HEK293 (cell line): ENCODE results near the gene HYI.

Experiments
- CTCF ChIA-PET: fragments of 350-600 bp; formaldehyde crosslinking; extraction: SDS; loops from one replicate; lab custom pipeline; 2021; ENCODE audit warnings: antibody characterized with exemption; lab: Yijun Ruan, JAX
- POLR2A ChIA-PET: fragments of 300-600 bp; formaldehyde crosslinking; extraction: SDS; loops from one replicate; lab custom pipeline; 2020; ENCODE audit warnings: antibody characterized with exemption, inconsistent platforms; lab: Yijun Ruan, JAX
- H3K27ac ChIP-seq: fragments of 200-500 bp; sonication (Bioruptor generic); 2 replicates; pipeline ENCODE4 v1.5.1; 2014; ENCODE audit warnings: low read depth, low read length, control low read depth, inconsistent platforms; ENCODE audit errors: extremely low read depth
- H3K36me3 ChIP-seq, 2 experiments: fragments of 200-500 bp in 1 of 2; sonication (Bioruptor generic) in 1 of 2; 1 replicate in 1 of 2; 2 replicates in 1 of 2; pipeline ENCODE4 v1.5.1; 2014 to 2017; ENCODE audit warnings: inconsistent platforms in 2 of 2, low read length in 2 of 2; ENCODE audit not compliant: control insufficient read depth in 2 of 2, insufficient read depth in 1 of 2
- H3K4me1 ChIP-seq: fragments of 200-500 bp; sonication (Bioruptor generic); 2 replicates; pipeline ENCODE4 v1.5.1; 2014; ENCODE audit warnings: mild to moderate bottlenecking, low read length, inconsistent platforms; ENCODE audit not compliant: control insufficient read depth, insufficient read depth
- H3K4me3 ChIP-seq: 2 replicates; pipeline ENCODE4 v1.5.1; 2011; ENCODE audit warnings: low read depth, mild to moderate bottlenecking, control low read depth, low read length, moderate library complexity
- H3K9me3 ChIP-seq: fragments of 200-500 bp; sonication (Bioruptor generic); 2 replicates; pipeline ENCODE4 v1.5.1; 2014; ENCODE audit warnings: low read depth, low read length, inconsistent platforms; ENCODE audit not compliant: control insufficient read depth, insufficient read depth
- BCL11A ChIP-seq: fragments of 450-650 bp; formaldehyde crosslinking; IDR thresholded peaks from 2 replicates; pipeline ENCODE4 v1.5.1; 2016; ENCODE audit warnings: low read depth, missing biosample characterization, missing genetic modification characterization
- EGR2 ChIP-seq: fragments of 450-650 bp; formaldehyde crosslinking; IDR thresholded peaks from 2 replicates; pipeline ENCODE4 v1.5.1; 2016; ENCODE audit warnings: low read depth, missing biosample characterization, missing genetic modification characterization
- FEZF1 ChIP-seq: fragments of 450-650 bp; formaldehyde crosslinking; IDR thresholded peaks from 2 replicates; pipeline ENCODE4 v1.5.1; 2016; ENCODE audit warnings: missing biosample characterization, missing genetic modification characterization
- GLIS1 ChIP-seq: fragments of 450-650 bp; formaldehyde crosslinking; IDR thresholded peaks from 2 replicates; pipeline ENCODE4 v1.5.1; 2016; ENCODE audit warnings: missing biosample characterization, missing genetic modification characterization
- IKZF3 ChIP-seq: fragments of 450-650 bp; IDR thresholded peaks from 2 replicates; pipeline ENCODE4 v1.5.0; 2018; ENCODE audit warnings: missing biosample characterization, mild to moderate bottlenecking, missing genetic modification characterization, moderate library complexity
- KLF1 ChIP-seq: fragments of 450-650 bp; formaldehyde crosslinking; IDR thresholded peaks from 2 replicates; pipeline ENCODE4 v1.5.1; 2016; ENCODE audit warnings: missing biosample characterization, missing genetic modification characterization
- KLF8 ChIP-seq: fragments of 450-650 bp; formaldehyde crosslinking; IDR thresholded peaks from 2 replicates; pipeline ENCODE4 v1.5.1; 2016; ENCODE audit warnings: missing biosample characterization, missing genetic modification characterization
- KLF9 ChIP-seq: fragments of 450-650 bp; formaldehyde crosslinking; IDR thresholded peaks from 2 replicates; pipeline ENCODE4 v1.5.1; 2016; ENCODE audit warnings: missing biosample characterization, missing genetic modification characterization, low read depth
- REPIN1 ChIP-seq: fragments of 450-650 bp; formaldehyde crosslinking; IDR thresholded peaks from 2 replicates; pipeline ENCODE4 v1.5.1; 2017; ENCODE audit warnings: missing biosample characterization, missing genetic modification characterization, low read depth
- SP3 ChIP-seq: fragments of 450-650 bp; formaldehyde crosslinking; IDR thresholded peaks from 2 replicates; pipeline ENCODE4 v1.5.1; 2016; ENCODE audit warnings: missing biosample characterization, missing genetic modification characterization
- SP7 ChIP-seq: fragments of 450-650 bp; formaldehyde crosslinking; IDR thresholded peaks from 2 replicates; pipeline ENCODE4 v1.5.1; 2016; ENCODE audit warnings: missing biosample characterization, missing genetic modification characterization
- TSHZ1 ChIP-seq: fragments of 450-650 bp; formaldehyde crosslinking; IDR thresholded peaks from 2 replicates; pipeline ENCODE4 v1.5.1; 2016; ENCODE audit warnings: missing biosample characterization, missing genetic modification characterization, borderline replicate concordance
- WT1 ChIP-seq: fragments of 450-650 bp; formaldehyde crosslinking; IDR thresholded peaks from 2 replicates; pipeline ENCODE4 v1.5.1; 2016; ENCODE audit warnings: missing biosample characterization, missing genetic modification characterization
- ZBTB20 ChIP-seq: fragments of 450-650 bp; formaldehyde crosslinking; IDR thresholded peaks from 2 replicates; pipeline ENCODE4 v1.5.1; 2016; ENCODE audit warnings: missing biosample characterization, missing genetic modification characterization
- ZBTB26 ChIP-seq: fragments of 450-650 bp; formaldehyde crosslinking; optimal IDR thresholded peaks from 2 replicates; pipeline ENCODE3; 2016; ENCODE audit warnings: missing biosample characterization, mild to moderate bottlenecking, missing genetic modification characterization
- ZEB2 ChIP-seq: fragments of 450-650 bp; formaldehyde crosslinking; IDR thresholded peaks from 2 replicates; pipeline ENCODE4 v1.5.1; 2016; ENCODE audit warnings: missing biosample characterization, missing genetic modification characterization
- ZIC2 ChIP-seq: fragments of 450-650 bp; formaldehyde crosslinking; IDR thresholded peaks from 2 replicates; pipeline ENCODE4 v1.5.1; 2016; ENCODE audit warnings: missing biosample characterization, missing genetic modification characterization
- ZNF148 ChIP-seq: fragments of 450-650 bp; formaldehyde crosslinking; IDR thresholded peaks from 2 replicates; pipeline ENCODE4 v1.5.0; 2017; ENCODE audit warnings: missing biosample characterization, missing genetic modification characterization, borderline replicate concordance
- ZNF155 ChIP-seq: fragments of 450-650 bp; formaldehyde crosslinking; IDR thresholded peaks from 2 replicates; pipeline ENCODE4 v1.5.1; 2016; ENCODE audit warnings: missing biosample characterization, missing genetic modification characterization
- ZNF211 ChIP-seq: fragments of 450-650 bp; formaldehyde crosslinking; IDR thresholded peaks from 2 replicates; pipeline ENCODE4 v1.5.1; 2016; ENCODE audit warnings: low read depth, missing biosample characterization, missing genetic modification characterization
- ZNF214 ChIP-seq: fragments of 450-650 bp; formaldehyde crosslinking; IDR thresholded peaks from 2 replicates; pipeline ENCODE4 v1.5.1; 2017; ENCODE audit warnings: missing biosample characterization, mild to moderate bottlenecking, missing genetic modification characterization, borderline replicate concordance
- ZNF274 ChIP-seq, 2 experiments: fragments of 200-500 bp in 1 of 2; fragments of 450-650 bp in 1 of 2; sonication (Bioruptor generic) in 1 of 2; formaldehyde crosslinking in 1 of 2; IDR thresholded peaks; 2 replicates each; pipeline versions ENCODE4 v1.5.1 to v1.6.1; 2014 to 2016; ENCODE audit warnings: borderline replicate concordance in 1 of 2, inconsistent platforms in 1 of 2, low read length in 1 of 2, missing biosample characterization in 1 of 2, missing genetic modification characterization in 1 of 2
- ZNF311 ChIP-seq: fragments of 450-650 bp; formaldehyde crosslinking; IDR thresholded peaks from 2 replicates; pipeline ENCODE4 v1.5.1; 2017; ENCODE audit warnings: missing biosample characterization, missing genetic modification characterization, borderline replicate concordance
- ZNF335 ChIP-seq: fragments of 450-650 bp; formaldehyde crosslinking; conservative IDR thresholded peaks from 2 replicates; pipeline ENCODE4 v1.5.1; 2016; ENCODE audit warnings: missing biosample characterization, missing genetic modification characterization
- ZNF423 ChIP-seq: fragments of 450-650 bp; formaldehyde crosslinking; IDR thresholded peaks from 2 replicates; pipeline ENCODE4 v1.5.1; 2016; ENCODE audit warnings: missing biosample characterization, missing genetic modification characterization
- ZNF501 ChIP-seq: fragments of 450-650 bp; formaldehyde crosslinking; IDR thresholded peaks from 2 replicates; pipeline ENCODE4 v1.5.1; 2016; ENCODE audit warnings: missing biosample characterization, missing genetic modification characterization
- ZNF585B ChIP-seq: fragments of 450-650 bp; formaldehyde crosslinking; IDR thresholded peaks from 2 replicates; pipeline ENCODE4 v1.5.1; 2016; ENCODE audit warnings: missing biosample characterization, missing genetic modification characterization
- ZNF600 ChIP-seq: fragments of 450-650 bp; formaldehyde crosslinking; IDR thresholded peaks from 2 replicates; pipeline ENCODE4 v1.5.1; 2016; ENCODE audit warnings: missing biosample characterization, missing genetic modification characterization

Gene HYI

GRCh38 chr1:43452789-43453441 lies 816 bp downstream of the HYI start:
- Histone ChIP-seq H3K27ac (peak overlapping the region; percentile 71), H3K4me1 (no peaks in the 10 kb centered on the region), H3K9me3 (no peaks in the 10 kb centered on the region), H3K36me3 (peaks cover 0 to 50% of the 10 kb centered on the region in 2 experiments; a peak in 1 of 3 replicates), H3K4me3 (peak overlapping the region; percentile 39)
- ChIA-PET POLR2A (interaction anchor here (0.7 to 1.6 kb wide), 3 partner anchors 9 to 95 kb away, joined by 3 to 4 read pairs (median 4); partner anchors contain the start of gene CDC20), CTCF (no interaction called here)
- TF ChIP-seq ZNF501 (no peak), ZNF148 (no peak), ZIC2 (peak; percentile 95), ZNF211 (tag by site-specific recombination) (no peak), ZBTB26 (tag by site-specific recombination) (no peak), ZNF311 (tag by site-specific recombination) (no peak), WT1 (tag by site-specific recombination) (no peak), IKZF3 (tag by site-specific recombination) (peak; percentile 61; the same call in 1 of the 2 replicates), BCL11A (tag by site-specific recombination) (peak; percentile 62), EGR2 (tag by site-specific recombination) (no peak), SP7 (tag by site-specific recombination) (0 out of 2 replicates have a peak, but pooled peaks have one; percentile 35), SP3 (no peak), FEZF1 (tag by site-specific recombination) (0 out of 2 replicates have a peak, but pooled peaks have one; percentile 24), REPIN1 (tag by site-specific recombination) (peak; percentile 45; the same call in 1 of the 2 replicates), KLF8 (tag by site-specific recombination) (0 out of 2 replicates have a peak, but pooled peaks have one; percentile 43), ZNF423 (peak; percentile 58), ZNF214 (no peak), ZNF335 (tag by site-specific recombination) (peak; percentile 24; the same call in 1 of the 2 replicates), ZNF585B (tag by site-specific recombination) (no peak), KLF1 (tag by site-specific recombination) (peak; percentile 11; the same call in 1 of the 2 replicates), ZNF155 (no peak), ZBTB20 (tag by site-specific recombination) (peak; percentile 52; the same call in 1 of the 2 replicates), ZNF600 (tag by site-specific recombination) (peak; percentile 85), GLIS1 (tag by site-specific recombination) (peak; percentile 71), ZNF274 (IDR thresholded peaks at IDR 0.05; ENCODE audit: low read length) (no peak), ZNF274 (tag by site-specific recombination; IDR thresholded peaks at IDR 0.05; ENCODE audit: borderline replicate concordance) (no peak), KLF9 (0 out of 2 replicates have a peak, but pooled peaks have one; percentile 13), ZEB2 (tag by site-specific recombination) (0 out of 2 replicates have a peak, but pooled peaks have one; percentile 13), TSHZ1 (tag by site-specific recombination) (no peak)
